NCI-H774 (cell line): ENCODE results near the gene AFG1L.

Experiments
- DNase-seq: peaks from one replicate; lab custom pipeline; 2025; lab: John Stamatoyannopoulos, UW

Gene AFG1L

GRCh38 chr6:108454356-108454755 lies 159.5 kb downstream of the AFG1L start:
- DNase-seq, result no peak

DNA sequence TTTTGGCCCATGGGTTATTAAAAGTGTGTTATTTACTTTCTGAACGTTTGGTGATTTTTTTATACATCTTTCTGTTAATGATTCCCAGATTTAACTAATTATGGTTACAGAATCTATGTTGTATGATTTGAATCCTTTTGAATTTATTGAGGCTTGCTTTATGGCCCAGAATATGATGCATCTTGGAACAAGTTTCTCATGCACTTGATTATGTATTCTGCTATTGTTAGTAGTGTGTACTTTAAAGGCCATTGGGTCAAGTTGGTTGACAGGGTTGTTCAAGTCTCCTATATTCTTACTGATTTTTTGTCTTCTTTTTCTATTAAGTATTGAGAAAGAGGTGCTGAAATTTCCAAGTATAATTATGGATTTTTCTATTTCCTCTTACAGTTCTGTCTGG lies 160.8 kb downstream of the AFG1L start:
- DNase-seq, result no peak

- DNase-seq, result no peak
These were observed 168.9 kb downstream of the AFG1L start for GRCh38 chr6:108463784-108464183.

DNA sequence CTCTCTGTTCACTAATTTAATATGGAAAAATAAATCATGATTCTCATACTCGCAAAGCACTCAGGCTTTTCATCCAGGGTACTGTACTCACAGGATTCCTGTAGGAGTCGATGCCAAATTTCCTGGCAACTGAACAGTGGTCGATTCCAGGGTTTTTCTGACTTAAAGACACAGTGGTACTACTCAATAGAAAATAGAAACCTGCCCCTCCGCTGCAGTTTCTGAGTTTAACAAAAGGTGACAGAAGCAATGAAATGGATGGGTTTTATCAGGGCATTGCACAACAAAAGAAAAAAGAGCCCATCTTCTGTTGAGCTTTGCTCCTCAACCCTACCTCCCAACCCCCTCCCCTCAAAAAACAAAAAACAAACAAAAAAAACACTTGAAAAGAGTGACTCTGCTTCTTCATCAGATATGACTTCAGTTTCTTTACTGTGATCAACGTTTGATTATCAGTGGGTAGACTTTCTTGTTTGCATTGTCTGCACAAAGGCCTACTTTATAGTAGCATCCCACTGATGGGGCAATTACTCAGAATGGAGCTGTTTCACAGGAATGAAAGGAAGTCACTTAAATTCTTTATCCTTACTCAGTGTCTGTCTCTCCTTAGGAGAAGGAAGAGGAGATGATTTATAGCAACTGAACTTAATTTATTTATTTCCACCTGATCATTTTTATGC lies 169.7 kb downstream of the AFG1L start:
- no peak for DNase-seq

GRCh38 chr6:108465098-108465495 lies 170.2 kb downstream of the AFG1L start:
- DNase-seq, result no peak

- DNase-seq, result no peak
These were observed 173.5 kb downstream of the AFG1L start for GRCh38 chr6:108468346-108468745.

- no peak for DNase-seq
These were observed 174.5 kb downstream of the AFG1L start for GRCh38 chr6:108469316-108469715.

DNA sequence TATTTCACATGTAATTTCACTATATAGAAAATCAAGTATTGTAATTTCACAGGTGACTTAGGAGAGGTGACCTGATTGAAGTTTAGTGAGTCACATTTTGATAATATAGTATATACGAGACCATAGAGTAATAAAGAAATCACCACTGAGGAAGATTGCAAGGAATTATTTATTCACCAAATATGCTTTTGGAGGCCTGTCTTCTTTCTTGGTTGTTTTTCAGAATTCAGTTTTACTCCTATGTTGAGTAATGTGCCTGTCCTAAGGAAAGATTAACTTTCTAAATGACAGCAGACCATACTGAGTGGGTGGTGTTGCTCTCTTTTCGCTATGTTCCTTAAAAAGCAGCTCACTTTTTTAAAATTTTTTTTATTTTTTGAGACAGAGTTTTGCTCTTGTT lies 178.3 kb downstream of the AFG1L start:
- DNase-seq, result no peak

- DNase-seq, result peak; percentile 87
These were observed 181.5 kb downstream of the AFG1L start for GRCh38 chr6:108476376-108476775.

DNA sequence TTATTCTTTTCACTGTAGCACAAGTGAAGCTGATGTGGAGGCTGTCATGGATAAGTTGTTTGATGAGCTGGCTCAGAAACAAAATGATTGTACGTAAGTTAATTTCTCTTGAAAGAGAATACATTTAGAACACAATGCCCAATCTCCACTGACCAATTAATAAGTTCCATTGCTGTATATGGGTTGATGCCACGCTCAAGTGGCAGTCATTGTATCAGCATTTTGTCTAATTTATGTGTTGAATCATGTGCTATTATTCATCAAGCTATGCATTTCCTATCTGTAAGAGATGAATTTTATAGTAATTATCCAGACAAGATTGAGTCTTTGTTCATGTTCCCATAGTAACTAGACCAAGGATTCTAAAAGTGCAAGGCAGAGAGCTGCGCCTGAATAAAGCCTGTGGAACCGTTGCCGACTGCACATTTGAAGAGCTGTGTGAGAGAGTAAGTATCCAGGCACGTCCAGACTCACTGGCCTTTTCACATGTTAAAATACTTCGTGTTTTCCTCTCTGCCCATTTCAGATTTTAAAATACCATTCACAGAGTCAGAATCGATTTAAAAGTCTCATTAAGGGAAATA lies 182.1 kb downstream of the AFG1L start:
- peak; percentile 85 for DNase-seq

DNA sequence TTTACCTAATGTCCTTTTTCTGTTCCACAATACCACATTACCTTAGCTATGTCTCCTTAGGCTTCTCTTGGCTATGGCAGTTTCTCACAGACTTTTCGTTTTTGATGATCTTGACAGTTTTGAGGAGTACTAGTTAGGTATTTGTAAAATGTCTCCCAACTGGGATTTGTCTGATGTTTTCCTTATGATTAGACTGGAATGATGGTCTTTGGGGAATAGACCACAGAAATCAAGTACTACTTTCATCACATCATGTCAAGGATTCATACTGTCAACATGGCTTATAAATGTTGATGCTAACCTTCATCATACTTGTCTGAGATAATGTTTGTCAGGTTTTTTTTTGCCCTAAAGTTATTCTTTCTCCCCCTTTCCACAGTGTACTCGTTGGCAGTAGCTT lies 187.7 kb downstream of the AFG1L start:
- DNase-seq, result no peak

GRCh38 chr6:108484016-108484415 lies 189.2 kb downstream of the AFG1L start:
- no peak for DNase-seq

- no peak for DNase-seq
These were observed 194.8 kb downstream of the AFG1L start for GRCh38 chr6:108489699-108490098.

- peak; percentile 50 for DNase-seq
These were observed 197.4 kb downstream of the AFG1L start for GRCh38 chr6:108492131-108492766.

DNA sequence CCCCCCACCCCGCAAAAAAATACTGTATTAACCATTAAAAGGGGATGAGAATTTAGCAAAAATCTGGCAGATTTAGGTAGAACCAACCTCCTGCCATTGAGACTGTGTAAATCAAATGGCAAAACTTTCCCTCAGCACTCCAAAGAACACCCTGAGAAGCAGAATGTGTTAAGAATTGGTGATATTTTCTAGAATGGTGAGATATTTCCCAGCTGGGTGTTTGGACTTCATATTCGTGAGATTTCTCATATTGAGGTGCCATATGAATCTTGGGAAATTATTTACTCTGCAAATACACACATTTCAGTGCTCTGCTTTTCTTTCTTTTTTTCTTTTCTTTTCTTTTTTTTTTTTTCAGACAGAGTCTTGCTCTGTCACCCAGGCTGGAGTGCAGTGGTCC lies 199.6 kb downstream of the AFG1L start:
- no peak for DNase-seq

- peak; percentile 49 for DNase-seq
These were observed 203.0 kb downstream of the AFG1L start for GRCh38 chr6:108497883-108498282.

- DNase-seq, result no peak
These were observed 206.7 kb downstream of the AFG1L start for GRCh38 chr6:108501559-108501958.

GRCh38 chr6:108502832-108503231 lies 208.0 kb downstream of the AFG1L start:
- DNase-seq, result no peak

DNA sequence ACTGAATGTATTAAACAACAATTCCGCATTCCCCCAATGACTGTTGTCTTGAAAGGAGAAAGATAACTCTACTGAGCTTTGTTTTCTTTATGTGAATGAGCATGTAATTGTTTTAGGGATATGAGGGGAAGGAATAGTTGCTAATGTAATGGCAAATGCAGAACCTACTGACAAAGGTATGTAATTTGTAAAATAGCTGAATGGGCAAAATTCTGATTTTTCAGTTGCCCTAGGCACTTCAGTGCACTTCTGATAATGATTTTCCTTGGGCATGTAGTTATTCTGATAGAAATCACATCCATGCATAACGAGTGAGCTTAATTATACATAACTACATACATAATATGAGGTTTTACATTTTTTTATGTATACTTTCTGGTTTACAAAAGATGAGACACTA lies 212.5 kb downstream of the AFG1L start:
- no peak for DNase-seq

DNA sequence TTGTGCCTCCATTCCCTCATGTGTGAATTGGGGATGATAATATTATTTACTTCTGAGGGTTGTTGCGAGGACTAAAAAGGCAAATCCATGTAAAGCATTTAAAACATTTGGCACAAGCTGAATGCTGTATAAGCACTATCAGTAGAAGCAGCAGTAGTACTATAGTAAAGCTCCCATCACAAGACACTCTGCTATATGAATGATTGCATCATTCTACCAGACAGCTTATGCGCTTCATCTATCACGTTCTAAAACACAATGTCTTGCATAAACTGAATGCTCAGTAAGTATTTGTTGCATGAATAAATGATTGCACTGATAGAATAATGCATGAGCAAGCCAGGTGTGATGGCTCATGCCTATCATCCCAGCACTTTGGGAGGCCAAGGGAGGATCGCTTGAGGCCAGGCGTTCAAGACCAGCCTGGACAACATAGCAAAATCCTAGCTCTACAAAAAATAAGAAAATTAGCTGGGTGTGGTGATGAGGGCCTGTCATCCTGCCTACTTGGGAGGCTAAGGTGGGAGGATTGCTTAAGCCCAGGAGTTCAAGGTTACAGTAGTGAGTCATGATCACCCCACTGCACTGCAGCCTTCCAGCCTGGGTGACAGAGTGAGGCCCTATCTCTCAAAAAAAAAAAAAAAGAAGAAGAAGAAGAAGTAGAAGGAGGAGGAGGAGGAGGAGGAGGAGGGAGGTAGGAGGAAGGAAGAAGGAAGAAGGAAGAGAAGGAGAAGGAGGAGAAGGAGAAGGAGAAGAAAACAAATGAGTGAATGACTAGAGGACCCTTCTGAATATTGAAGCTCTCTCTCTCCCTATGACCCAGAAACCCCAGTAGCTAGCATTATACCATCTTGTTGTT lies 215.8 kb downstream of the AFG1L start:
- DNase-seq, result no peak

DNA sequence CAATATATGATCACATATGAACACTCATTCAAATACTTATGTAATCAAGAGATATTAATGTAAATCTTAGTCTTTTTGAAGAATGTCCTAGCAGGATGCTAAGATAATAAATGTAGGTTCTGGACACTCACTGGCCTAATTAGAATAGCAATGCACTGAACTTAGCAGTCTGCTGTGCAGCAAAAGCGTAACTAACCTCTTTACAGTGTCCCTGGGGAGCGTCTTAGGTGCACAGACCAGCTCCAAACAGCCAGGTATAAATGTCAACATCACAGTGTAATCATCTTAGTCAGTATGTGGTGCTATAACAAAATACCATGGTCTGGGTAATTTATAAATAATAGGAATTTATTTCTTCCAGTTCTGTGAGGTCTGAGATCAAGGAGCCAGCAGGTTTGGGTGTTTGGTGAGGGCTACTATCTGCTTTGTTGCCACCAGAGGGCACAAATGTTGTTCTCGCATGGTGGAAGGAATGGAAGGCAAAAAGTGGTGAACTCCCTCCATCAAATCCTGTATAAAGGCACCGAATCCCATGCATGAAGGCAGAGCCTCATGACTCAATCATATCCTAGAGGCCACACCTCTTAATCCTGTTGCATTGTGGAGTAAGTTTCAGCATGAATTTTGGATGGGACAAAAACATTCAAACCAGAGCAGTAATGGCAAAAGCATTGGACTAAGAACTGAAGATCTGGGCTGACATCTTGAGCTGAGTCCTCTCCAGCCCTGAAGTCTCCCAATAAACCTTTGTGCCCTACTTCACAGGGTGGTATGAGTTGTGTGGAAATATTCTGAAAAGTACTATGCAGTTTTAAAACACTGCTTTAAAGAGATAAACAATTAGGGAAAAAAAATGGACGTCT lies 224.1 kb downstream of the AFG1L start:
- DNase-seq, result peak; percentile 32
